Right cardiac atrium (tissue), 5 donors: ENCODE results near the gene PSMG3. TPM values are rescaled to one million over a fixed set of nuclear protein-coding genes. Genes with fewer than 3 reads are reported as not detected.

Experiments used
- ATAC-seq, 2 donors: fragments of 200-7000 bp; cut with Tn5 transposase; one replicate each; pipeline versions ENCODE4 v1.8.0 to v1.9.1; 2020; ENCODE audit warnings: moderate library complexity in 2 of 2, mild to moderate bottlenecking in 1 of 2
- DNase-seq, 3 donors: peaks; one replicate each; pipeline ENCODE4 v3.0.0-alpha.2; 2020
- H3K27ac ChIP-seq: one replicate; pipeline ENCODE4 v1.5.1; 2013; ENCODE audit warnings: mild to moderate bottlenecking, low read length, control low read depth, moderate library complexity
- H3K27me3 ChIP-seq: one replicate; pipeline ENCODE4 v1.6.1; 2013; ENCODE audit not compliant: control insufficient read depth, insufficient read depth
- H3K4me1 ChIP-seq: one replicate; pipeline ENCODE4 v1.6.1; 2013; ENCODE audit warnings: low read length; ENCODE audit not compliant: control insufficient read depth, insufficient read depth
- H3K4me3 ChIP-seq: one replicate; pipeline ENCODE4 v1.5.1; 2013; ENCODE audit warnings: low read length, control low read depth
- H3K9me3 ChIP-seq: one replicate; pipeline ENCODE4 v1.6.1; 2013; ENCODE audit warnings: low read length; ENCODE audit not compliant: control insufficient read depth
- WGBS: extraction: QIAGEN DNeasy Blood & Tissue Kit; methylation state at CpG from one replicate; pipeline ENCODE4 v1.1.7; 2013; 5-methylcytosine and 5-hydroxymethylcytosine counted together
- intact Hi-C, 4 donors: fragments of 100-400 bp; cut with DNase I; formaldehyde crosslinking; loops; one replicate each; pipeline versions ENCODE4 v1.11.0 to v1.14.0; 2022 to 2023
- long read RNA-seq, 4 donors: library from polyadenylated mRNA; unstranded; transcript quantifications; one replicate each; pipeline ENCODE4 v2.0.0, GENCODE V29; 2020 to 2021
- polyA plus RNA-seq: library from polyadenylated mRNA; stranded (reverse); fragments of 200-250 nt; gene quantifications from one replicate; pipeline ENCODE4 v1.2.3, GENCODE V29; 2013
- total RNA-seq, 4 donors: library from RNA; stranded (reverse); fragmentation: NEBNext Ultra II Directional; extraction: Animal tissue kit (Norgen Biotek cat#: 25700); gene quantifications; one replicate each; pipeline ENCODE4 v1.2.1, GENCODE V29; 2021
- donor health status: healthy with polysubstance abuse.
- donor health status: DM: no; HTN: yes; CAD: no.
- donor health status: DM: no; HTN: no; CAD: no.
- donor health status: DM: no; HTN: yes; CAD: no; lungs with severe emphysema.
- donor health status: DM: yes; HTN: yes; CAD: no.

Gene PSMG3
- 10 to 100 TPM; 11.6 to 16.2 (median 13.9) TPM for total RNA-seq
- polyA plus RNA-seq, result 27.6 TPM
- long read RNA-seq, donor 1, transcript PSMG3-202 (2 exons, 1,391 nt), result major isoform, 8 of 11 reads
- long read RNA-seq, donor 1, partial matches to known transcripts, result 0 of 11 reads
- long read RNA-seq, donor 1, other reads (novel, unspliced or antisense), result 0 of 11 reads
- long read RNA-seq, donor 2, partial matches to known transcripts, result 0 of 9 reads
- long read RNA-seq, donor 2, other reads (novel, unspliced or antisense), result 4 of 9 reads
- long read RNA-seq, donor 3, transcript PSMG3-203 (3 exons, 774 nt), result major isoform, 6 of 10 reads
- long read RNA-seq, donor 3, partial matches to known transcripts, result 3 of 10 reads
- long read RNA-seq, donor 3, other reads (novel, unspliced or antisense), result 0 of 10 reads
- long read RNA-seq, donor 4, partial matches to known transcripts, result 0 of 6 reads
- long read RNA-seq, donor 4, other reads (novel, unspliced or antisense), result 2 of 6 reads

- DNase-seq, result peak; percentile 95 to 98 (median 97)
- peak; percentile 97 to 98 for ATAC-seq
- peak within 1 kb of the TSS; percentile 90 for H3K27ac ChIP-seq
- no peaks in the 10 kb centered on the region for H3K4me1 ChIP-seq
- H3K9me3 ChIP-seq, result no peaks in the 10 kb centered on the region
- peak within 1 kb of the TSS; percentile 78 for H3K4me3 ChIP-seq
- H3K27me3 ChIP-seq, result no peaks in the 10 kb centered on the region
- under 1% methylated on average over 95 of the region's 95 CpGs for WGBS
- intact Hi-C loops, result loop anchor here in 2 of 4 donors (10.0 kb wide), 4 partner anchors 65 to 785 kb away; partner anchors contain the start of genes EIF3B (in 1 of the 2) and INTS1 (in 1 of the 2)
These were observed at the start of gene PSMG3 for GRCh38 chr7:1569833-1570632. Gene PSMG3 (minus strand): TSS chr7:1570032. CDS start chr7:1569339, 693 bp downstream.

GRCh38 chr7:1618475-1618874 is 48.6 kb upstream of the PSMG3 start:
- ATAC-seq (no peak), DNase-seq (no peak)
- H3K4me3 ChIP-seq, result no peak overlapping the region
- H3K27ac ChIP-seq, result no peak overlapping the region
- H3K4me1 ChIP-seq, result no peaks in the 10 kb centered on the region
- intact Hi-C loops, result no loop called here
- H3K9me3 ChIP-seq, result no peaks in the 10 kb centered on the region
- no peaks in the 10 kb centered on the region for H3K27me3 ChIP-seq
- WGBS, result 96% methylated on average over 3 of the region's 3 CpGs

GRCh38 chr7:1617957-1618356 is 48.1 kb upstream of the PSMG3 start:
- Histone ChIP-seq H3K9me3 (no peaks in the 10 kb centered on the region), H3K27me3 (no peaks in the 10 kb centered on the region), H3K4me3 (no peak overlapping the region), H3K27ac (no peak overlapping the region), H3K4me1 (no peaks in the 10 kb centered on the region)
- intact Hi-C loops, result no loop called here
- no peak for DNase-seq
- no peak for ATAC-seq
- WGBS, result 85% methylated on average over 8 of the region's 8 CpGs

DNA sequence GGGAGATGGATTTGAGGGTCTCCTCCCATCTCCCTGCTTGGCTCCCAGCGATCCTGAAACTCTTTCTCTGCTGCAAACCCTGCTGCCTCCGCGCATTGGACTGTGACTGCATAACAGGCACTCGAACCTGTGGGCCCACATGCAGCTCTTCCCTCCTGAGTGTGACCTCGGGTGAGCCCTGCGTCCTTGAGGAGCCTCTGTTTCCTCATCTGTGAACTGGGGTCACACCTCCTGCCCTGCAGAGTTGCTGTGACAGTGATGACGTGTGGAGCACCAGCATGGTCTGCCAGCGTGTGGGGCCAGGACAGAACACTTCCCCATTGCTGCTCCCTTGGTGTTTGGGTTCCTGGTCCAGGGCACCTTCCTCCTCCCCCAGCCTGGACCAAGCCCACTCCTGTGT is 46.9 kb upstream of the PSMG3 start:
- H3K27me3 ChIP-seq, result no peaks in the 10 kb centered on the region
- no peaks in the 10 kb centered on the region for H3K4me1 ChIP-seq
- intact Hi-C loops, result no loop called here
- DNase-seq (no peak), ATAC-seq (no peak)
- H3K9me3 ChIP-seq, result no peaks in the 10 kb centered on the region
- WGBS, result 86% methylated on average over 8 of the region's 8 CpGs
- H3K4me3 ChIP-seq, result no peak overlapping the region
- H3K27ac ChIP-seq, result no peak overlapping the region

GRCh38 chr7:1611708-1612241 is 41.9 kb upstream of the PSMG3 start:
- intact Hi-C loops, result no loop called here
- H3K27ac ChIP-seq, result no peak overlapping the region
- H3K4me1 ChIP-seq, result no peaks in the 10 kb centered on the region
- DNase-seq (no peak), ATAC-seq (no peak)
- H3K4me3 ChIP-seq, result no peak overlapping the region
- WGBS, result 43% methylated on average over 10 of the region's 10 CpGs
- H3K27me3 ChIP-seq, result no peaks in the 10 kb centered on the region
- no peaks in the 10 kb centered on the region for H3K9me3 ChIP-seq

GRCh38 chr7:1610678-1611302 is 41.0 kb upstream of the PSMG3 start:
- H3K27me3 ChIP-seq, result no peaks in the 10 kb centered on the region
- ATAC-seq (peak in 1 of 2 donors; percentile 14), DNase-seq (no peak)
- intact Hi-C loops, result no loop called here
- H3K4me3 ChIP-seq, result no peak overlapping the region
- no peaks in the 10 kb centered on the region for H3K4me1 ChIP-seq
- WGBS, result 93% methylated on average over 26 of the region's 26 CpGs
- H3K9me3 ChIP-seq, result no peaks in the 10 kb centered on the region
- no peak overlapping the region for H3K27ac ChIP-seq

DNA sequence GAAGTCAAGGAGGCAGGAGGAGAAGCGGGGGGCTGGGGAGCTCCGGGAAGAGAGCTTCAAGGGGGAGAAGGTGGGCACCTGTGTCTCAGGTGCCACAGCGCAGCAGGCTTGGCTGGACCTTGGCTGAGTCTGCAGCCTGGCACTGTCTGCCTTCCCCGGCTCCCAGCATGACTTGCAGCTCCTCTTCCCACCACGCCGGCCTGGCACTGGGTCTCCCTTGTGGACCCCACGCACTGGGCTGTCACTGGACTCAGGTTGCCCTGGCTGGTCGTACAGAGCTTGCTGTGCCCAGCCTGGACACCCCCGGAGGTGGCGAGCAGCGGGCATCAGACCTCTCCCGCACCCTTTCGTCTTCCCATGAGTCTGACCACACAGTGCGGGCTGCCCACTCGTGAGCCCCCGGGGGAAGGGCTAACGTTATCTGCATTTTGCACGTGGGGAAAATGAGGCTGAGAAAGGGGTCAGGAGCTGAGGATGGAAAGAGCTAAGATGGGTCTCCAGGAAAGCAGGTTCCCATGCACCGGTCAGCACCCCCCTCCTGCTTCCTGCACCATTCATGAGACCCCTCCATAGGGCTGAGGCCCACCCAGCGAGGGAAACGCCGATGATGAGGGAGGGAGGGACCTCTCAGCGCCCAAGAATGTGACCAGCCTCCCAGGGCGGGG is 40.3 kb upstream of the PSMG3 start:
- Histone ChIP-seq H3K27ac (no peak overlapping the region), H3K27me3 (no peaks in the 10 kb centered on the region), H3K4me1 (no peaks in the 10 kb centered on the region), H3K9me3 (no peaks in the 10 kb centered on the region), H3K4me3 (no peak overlapping the region)
- no peak for DNase-seq
- ATAC-seq, result peak in 1 of 2 donors; percentile 25
- intact Hi-C loops, result no loop called here
- 77% methylated on average over 24 of the region's 24 CpGs for WGBS

DNA sequence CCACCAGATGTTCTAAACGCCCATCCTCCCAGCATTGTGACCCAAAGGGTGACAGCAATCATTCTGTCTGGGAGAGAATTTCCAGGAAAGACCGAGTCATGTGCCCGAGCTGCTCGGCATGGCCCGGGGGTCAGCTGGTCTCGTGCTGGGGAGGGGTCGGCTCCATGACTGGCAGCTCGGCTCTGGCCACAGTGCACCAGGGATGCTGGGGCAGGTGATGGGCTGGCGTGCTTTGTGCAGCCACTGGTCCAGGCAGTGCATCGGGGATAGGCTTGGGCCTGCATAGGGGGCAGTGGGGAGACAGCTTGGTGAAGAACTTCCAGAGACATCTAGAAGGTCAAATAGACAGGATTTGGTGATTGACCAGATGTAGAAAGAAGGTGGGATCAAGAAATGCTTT is 39.2 kb upstream of the PSMG3 start:
- Histone ChIP-seq H3K9me3 (no peaks in the 10 kb centered on the region), H3K27ac (no peak overlapping the region), H3K27me3 (no peaks in the 10 kb centered on the region), H3K4me1 (no peaks in the 10 kb centered on the region), H3K4me3 (no peak overlapping the region)
- 68% methylated on average over 10 of the region's 10 CpGs for WGBS
- intact Hi-C loops, result no loop called here
- DNase-seq (no peak), ATAC-seq (no peak)

DNA sequence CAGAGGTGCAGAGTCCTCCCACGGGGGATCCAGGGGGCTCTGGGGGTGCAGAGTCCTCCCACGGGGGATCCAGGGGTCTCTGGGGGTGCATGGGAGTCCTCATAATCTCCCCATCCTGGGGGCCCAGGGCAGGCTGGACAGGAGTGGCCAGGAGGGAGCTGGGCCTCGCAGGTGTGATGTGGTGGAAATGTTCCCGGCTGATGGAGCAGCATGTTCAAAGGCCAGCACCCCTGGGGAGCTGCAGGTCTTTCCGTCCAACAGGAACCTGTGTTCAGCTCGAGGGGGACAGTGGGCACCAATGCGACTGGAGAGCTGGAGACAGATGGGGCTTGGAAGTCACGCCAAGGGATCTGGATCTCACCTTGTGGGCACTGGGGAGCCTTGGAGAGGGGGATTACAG is 38.5 kb upstream of the PSMG3 start:
- Histone ChIP-seq H3K9me3 (no peaks in the 10 kb centered on the region), H3K27me3 (no peaks in the 10 kb centered on the region), H3K4me3 (no peak overlapping the region), H3K4me1 (no peaks in the 10 kb centered on the region), H3K27ac (no peak overlapping the region)
- DNase-seq (no peak), ATAC-seq (no peak)
- 84% methylated on average over 8 of the region's 8 CpGs for WGBS
- intact Hi-C loops, result no loop called here

DNA sequence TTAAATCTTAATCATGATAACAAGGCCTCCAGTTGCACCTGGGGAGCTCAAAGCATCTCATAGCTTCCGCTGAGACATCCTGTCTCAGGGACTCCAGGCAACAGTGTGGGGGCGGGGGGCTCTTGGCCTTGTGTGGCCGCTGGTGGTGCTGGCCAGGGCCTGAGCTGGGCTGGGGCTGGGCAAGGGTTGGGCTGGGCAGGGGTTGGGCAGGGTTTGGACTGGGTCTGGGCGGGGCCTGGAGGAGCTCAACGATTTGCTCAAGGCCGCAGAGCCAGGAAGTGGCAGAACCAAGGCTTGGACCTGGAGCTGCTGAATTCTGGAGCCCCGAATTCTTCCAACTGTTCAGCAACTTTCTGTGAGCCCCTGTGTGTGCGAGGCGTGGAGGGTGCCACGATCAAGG is 37.9 kb upstream of the PSMG3 start:
- Histone ChIP-seq H3K27me3 (no peaks in the 10 kb centered on the region), H3K9me3 (no peaks in the 10 kb centered on the region), H3K27ac (no peak overlapping the region), H3K4me3 (no peak overlapping the region), H3K4me1 (no peaks in the 10 kb centered on the region)
- no peak for ATAC-seq
- no peak for DNase-seq
- intact Hi-C loops, result no loop called here
- WGBS, result 62% methylated on average over 10 of the region's 10 CpGs
